HK-2 (cell line): ENCODE data around the gene WLS.

ENCODE experiments used
- DNase-seq: peaks from one replicate; pipeline ENCODE4 v3.0.0-alpha.2; 2018; ENCODE audit not compliant: unreplicated experiment

The WLS gene

DNA sequence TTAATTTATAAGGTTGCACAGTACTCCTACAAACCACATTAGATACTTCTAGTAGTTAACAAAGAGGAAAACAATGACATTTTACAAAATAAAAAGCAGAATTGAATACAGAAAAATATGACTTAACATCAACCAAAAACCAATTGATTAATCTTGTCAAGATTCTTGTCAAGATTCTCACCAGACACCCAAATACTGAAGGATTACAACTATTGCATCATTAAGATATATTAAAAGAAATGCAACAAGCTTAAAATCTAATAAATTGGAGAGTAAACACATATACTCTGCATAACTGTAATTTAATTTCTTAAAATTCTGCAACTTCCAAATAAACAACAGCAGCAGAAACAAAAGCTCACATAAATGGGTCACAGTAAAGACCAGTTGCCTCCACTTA, 4.7 kb downstream of the WLS start:
- no peak for DNase-seq

DNA sequence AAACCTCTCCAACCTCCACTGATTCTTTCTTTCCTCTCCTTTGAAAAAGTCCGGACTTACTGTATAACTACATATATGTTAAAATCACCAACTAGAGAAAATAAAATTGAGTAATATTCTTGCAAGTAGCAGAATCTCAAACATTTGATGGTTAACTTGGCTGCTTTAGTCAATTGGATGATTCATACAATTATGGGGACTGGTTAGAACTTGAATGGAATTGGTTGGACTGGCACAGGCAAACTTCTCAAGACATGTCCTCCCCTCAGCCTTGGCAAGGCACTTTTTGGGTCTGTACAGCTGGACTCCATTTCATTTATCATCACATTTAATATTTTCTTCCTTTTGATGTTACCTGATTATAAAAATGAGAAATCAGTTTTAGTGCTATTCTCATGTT, 6.5 kb downstream of the WLS start:
- no peak for DNase-seq

- DNase-seq: no peak
Observed at GRCh38 chr1:68223687-68224086, 8.6 kb downstream of the WLS start.

- no peak for DNase-seq
Observed at GRCh38 chr1:68221980-68222373, 10.3 kb downstream of the WLS start.

DNA sequence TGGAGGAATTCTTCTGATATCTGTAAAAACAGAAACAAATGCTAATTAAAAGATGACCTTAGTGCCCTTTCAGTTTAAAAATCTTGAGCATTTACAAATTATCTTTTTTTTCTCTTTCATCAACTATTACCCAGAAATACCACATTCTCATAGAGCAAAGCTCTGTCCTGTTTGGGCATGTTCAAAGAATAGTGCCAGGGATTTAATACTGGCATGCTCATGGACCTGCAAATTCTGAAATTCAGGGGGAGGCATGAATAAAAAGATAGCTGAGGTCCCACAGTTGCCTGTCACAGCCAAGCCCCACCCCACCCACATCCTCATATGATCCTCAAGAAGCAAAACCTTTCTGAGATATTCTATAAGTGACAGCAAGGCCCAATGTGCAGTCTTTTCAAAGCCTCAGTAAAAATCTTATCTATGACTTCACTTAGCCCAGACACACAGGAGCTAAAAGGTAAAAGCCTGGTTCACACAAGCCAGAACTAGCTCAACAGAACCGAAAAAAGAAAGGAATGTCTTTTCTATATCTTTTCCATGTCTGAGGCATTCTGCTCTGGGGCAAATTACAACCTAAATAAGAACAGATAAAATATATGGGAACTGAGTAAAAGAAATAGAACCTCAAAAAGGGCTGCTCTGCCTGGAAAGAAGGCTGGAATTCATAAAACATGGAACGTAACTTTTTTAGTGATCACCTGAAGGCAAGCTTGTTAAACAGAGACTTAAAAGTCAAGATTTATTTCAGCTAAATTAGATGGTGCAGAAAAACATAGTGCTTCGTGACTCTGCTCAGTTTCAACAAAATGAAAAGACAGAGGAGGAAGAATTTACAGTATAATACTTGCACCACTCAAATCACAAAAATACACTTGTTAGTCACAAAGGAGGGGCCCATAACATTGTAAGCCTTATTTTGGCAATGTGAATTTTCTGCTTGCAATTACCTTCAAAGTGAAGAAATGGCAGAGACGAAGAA, 11.0 kb downstream of the WLS start:
- DNase-seq: no peak

- DNase-seq: no peak
Observed at GRCh38 chr1:68220420-68220819, 11.9 kb downstream of the WLS start.

- DNase-seq: no peak
Observed at GRCh38 chr1:68218490-68218889, 13.8 kb downstream of the WLS start.

DNA sequence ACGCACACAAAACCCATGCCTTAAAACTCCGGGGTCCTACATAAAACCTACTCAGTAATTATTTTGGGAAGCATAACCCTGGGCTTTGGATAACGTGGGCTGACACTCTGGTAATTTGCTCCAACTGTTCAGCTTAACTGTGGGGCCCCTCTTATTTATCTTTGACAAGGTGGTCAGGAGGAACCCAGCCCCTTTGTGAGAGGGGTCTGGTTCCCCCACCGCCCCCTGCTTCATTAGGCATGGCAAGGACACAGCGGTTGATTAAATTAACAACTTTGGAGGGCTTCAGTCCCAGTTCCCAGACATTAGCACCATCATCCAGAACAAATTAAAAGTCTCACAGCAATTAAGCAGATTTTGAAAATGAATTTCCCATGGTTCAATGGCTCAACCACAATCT, 14.7 kb downstream of the WLS start:
- no peak for DNase-seq

- DNase-seq: no peak
Observed at GRCh38 chr1:68217060-68217554, 15.2 kb downstream of the WLS start.

GRCh38 chr1:68216089-68216772, 16.1 kb downstream of the WLS start:
- DNase-seq: no peak

DNA sequence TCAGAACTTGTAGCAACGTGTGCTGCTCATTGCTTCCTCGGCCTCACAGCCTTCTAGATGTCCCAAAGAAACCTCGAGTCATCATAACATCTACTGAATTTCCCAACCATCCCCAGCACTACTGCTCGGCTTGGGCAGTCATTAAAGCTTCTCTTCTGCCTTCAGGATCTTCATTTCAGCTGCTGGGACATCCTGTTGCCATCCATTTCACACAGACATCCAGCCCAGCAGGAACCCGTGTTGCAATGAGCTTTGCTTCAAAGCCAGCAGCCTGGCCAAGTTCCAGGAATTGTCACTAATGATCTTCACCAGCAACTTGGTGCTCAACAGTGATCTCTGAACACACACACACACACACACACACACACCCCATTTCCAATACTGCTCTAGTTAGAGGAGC, 18.5 kb downstream of the WLS start:
- DNase-seq: no peak

- peak; percentile 10 for DNase-seq
Observed at GRCh38 chr1:68211761-68212380, 20.5 kb downstream of the WLS start.

GRCh38 chr1:68210829-68211228, 21.5 kb downstream of the WLS start:
- no peak for DNase-seq

DNA sequence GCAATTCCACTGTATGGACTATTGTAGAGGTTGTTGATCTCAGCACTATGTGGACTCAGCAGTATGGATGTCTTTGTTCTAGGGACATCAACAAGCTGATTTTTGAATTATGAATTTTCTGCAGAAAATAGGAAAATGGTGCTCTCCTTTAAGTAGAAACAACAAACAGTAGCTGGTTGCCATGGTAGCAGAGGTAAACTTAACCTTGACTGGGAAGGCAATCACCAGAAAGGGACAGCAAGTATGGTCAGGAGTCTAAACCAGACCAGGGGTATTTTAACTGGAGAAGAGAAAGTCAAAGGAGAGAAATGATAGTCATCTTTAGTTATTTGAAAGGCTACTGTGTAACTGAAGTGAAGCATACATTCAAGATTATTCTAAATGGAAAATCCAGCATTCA, 22.3 kb downstream of the WLS start:
- no peak for DNase-seq

DNA sequence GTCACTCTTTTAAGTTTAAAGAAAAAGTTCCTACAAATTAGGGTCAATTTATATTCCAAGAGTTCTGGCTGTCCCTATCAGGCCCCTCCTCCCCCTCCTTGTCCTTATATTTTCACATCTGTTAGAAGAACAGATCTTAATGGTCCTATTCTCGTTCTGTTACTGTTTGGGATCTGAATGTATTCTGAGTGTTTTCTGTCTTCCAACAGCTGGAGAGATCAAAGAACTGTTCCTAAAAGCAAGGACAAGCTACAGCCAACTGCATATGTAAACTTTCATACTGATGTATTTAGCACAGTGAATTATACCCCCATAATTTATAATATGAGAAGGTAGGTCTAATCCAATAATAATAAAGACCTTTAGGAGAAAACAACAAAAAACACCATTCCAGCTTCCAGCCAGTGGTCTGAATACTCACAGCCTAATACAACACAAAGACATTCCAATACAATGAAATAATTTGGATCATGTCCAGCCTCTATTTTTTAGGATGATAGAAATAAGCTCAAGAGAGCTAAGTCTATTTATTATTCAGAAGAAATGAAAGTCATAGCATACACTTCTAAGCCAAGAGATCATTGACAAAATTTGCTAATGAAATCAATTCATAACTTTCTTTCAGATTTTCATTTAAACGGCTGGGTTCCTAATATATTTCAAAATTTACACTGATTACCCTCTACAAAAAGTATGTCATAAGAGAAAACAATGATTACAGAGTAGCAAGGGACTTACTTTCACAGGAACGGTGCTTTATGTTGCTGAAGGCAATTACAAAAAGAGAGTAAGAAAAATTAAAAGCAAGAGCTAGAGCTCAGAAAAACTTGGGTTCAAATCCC, 25.3 kb downstream of the WLS start:
- no peak for DNase-seq

GRCh38 chr1:68205794-68206358, 26.4 kb downstream of the WLS start:
- no peak for DNase-seq

GRCh38 chr1:68204977-68205630, 27.2 kb downstream of the WLS start:
- DNase-seq: no peak

DNA sequence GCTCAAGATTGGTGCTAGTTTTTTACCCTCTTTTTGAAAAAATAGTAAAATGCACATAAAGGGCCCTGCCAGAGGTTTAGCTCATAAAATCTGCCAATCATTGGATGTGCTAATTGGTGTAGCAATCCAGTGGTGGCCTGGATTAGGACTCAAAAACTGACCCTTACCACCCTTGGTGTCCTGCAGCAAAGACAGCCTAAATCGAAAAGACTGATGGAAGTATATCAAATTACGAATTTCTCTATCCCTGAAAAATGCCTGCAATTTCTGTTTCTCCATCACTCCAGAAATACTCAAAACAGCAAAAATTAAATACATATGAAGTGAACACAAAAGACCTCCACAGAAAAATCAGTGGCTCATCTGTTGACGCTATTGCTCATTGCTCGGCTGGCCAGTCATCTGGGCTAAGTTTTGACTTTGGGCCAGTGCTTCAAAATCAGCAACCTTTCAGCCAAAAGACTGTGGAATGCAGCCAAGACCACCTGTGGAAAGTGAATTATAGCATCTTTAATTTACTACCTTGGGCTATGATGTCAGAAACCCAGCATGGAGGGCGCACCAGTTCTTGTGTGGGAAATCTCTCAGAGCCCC, 30.0 kb downstream of the WLS start:
- no peak for DNase-seq

DNA sequence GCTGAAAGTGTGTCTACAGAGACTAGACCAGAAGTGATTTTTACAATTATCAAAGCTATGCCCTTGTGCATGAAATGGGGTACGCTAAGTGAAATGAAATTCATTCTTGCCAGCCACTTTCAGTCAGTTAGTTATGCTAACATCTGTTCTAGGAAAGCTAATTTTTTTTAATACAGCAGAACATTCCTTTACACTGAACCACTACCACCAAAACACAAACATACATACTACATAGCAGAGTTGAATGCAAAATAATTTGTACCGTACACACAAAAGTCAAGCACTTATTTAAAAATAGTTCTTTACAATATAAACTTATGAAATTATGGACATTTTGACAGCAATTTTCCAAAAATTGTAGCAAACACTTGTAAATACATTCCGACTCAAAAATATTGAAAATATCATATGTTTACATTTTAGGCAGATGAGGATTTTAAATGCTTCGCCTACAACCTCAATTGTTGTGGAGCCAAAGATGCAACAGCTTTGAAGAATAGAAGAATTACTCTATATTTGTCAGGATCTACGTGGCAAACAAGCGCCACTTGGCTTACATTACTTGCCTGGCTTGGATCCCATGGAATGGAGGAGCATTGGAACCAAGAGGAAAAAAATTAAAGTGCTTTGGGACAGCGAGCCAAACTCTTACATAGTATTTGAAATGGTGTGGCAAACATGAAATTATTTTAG, 30.6 kb downstream of the WLS start:
- DNase-seq: no peak

GRCh38 chr1:68199603-68200002, 32.7 kb downstream of the WLS start:
- DNase-seq: no peak
